Prostate gland (tissue), 2 donors: ENCODE measurements around the gene DPP9.

ENCODE experiments used
- POLR2A ChIP-seq: fragments of 450-650 bp; IDR thresholded peaks from one replicate; pipeline ENCODE4 v1.6.1; 2016; ENCODE audit warnings: antibody characterized with exemption, mild to moderate bottlenecking
- TF ChIP-seq, protein P1 (sequence below), 4 experiments: fragments of 200-600 bp in 2 of 4; fragments of 450-650 bp in 2 of 4; sonication (generic) in 2 of 4; IDR thresholded peaks; 1 replicate in 3 of 4; 2 replicates in 1 of 4; pipeline ENCODE4 v1.5.1; 2016 to 2019; ENCODE audit warnings: antibody characterized with exemption in 4 of 4, mild to moderate bottlenecking in 2 of 4, moderate library complexity in 2 of 4

GRCh38 chr19:4656102-4656501, 67.5 kb downstream of the DPP9 start:
- TF ChIP-seq, protein P1, sequence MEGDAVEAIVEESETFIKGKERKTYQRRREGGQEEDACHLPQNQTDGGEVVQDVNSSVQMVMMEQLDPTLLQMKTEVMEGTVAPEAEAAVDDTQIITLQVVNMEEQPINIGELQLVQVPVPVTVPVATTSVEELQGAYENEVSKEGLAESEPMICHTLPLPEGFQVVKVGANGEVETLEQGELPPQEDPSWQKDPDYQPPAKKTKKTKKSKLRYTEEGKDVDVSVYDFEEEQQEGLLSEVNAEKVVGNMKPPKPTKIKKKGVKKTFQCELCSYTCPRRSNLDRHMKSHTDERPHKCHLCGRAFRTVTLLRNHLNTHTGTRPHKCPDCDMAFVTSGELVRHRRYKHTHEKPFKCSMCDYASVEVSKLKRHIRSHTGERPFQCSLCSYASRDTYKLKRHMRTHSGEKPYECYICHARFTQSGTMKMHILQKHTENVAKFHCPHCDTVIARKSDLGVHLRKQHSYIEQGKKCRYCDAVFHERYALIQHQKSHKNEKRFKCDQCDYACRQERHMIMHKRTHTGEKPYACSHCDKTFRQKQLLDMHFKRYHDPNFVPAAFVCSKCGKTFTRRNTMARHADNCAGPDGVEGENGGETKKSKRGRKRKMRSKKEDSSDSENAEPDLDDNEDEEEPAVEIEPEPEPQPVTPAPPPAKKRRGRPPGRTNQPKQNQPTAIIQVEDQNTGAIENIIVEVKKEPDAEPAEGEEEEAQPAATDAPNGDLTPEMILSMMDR (IDR thresholded peaks at IDR 0.05), result no peak
- TF ChIP-seq POLR2A, result no peak
